GM12878 (cell line): ENCODE results near the gene KRT7. TPM values are rescaled to one million over a fixed set of nuclear protein-coding genes. Genes with fewer than 3 reads are reported as not detected.

Experiments
- ATAC-seq: fragments of 200-7000 bp; cut with Tn5 transposase; 3 replicates; pipeline ENCODE4 v1.9.1; 2020; ENCODE audit warnings: mild to moderate bottlenecking, moderate library complexity
- BruUV-seq: library from RNA; stranded (reverse); fragments of 400-500 nt; replicated peaks from 2 replicates; lab custom pipeline; 2021; lab: Mats Ljungman, UMichigan
- CTCF ChIA-PET: fragments of 300-600 bp; sonication (Branson Sonifier 250); formaldehyde crosslinking; extraction: SDS; loops from one replicate; lab custom pipeline; 2021; ENCODE audit warnings: inconsistent platforms; lab: Yijun Ruan, JAX
- POLR2A ChIA-PET: fragments of 350-600 bp; formaldehyde crosslinking; extraction: SDS; loops from one replicate; lab custom pipeline; 2021; ENCODE audit warnings: inconsistent platforms; lab: Charles Lee
- RAD21 ChIA-PET: fragments of 300-600 bp; sonication (Branson Sonifier 250); formaldehyde crosslinking; loops from one replicate; lab custom pipeline; 2023; ENCODE audit warnings: antibody characterized with exemption; ENCODE audit not compliant: unreplicated experiment; lab: Charles Lee
- SMC1A ChIA-PET: fragments of 300-600 bp; sonication (Branson Sonifier 250); formaldehyde crosslinking; loops from one replicate; lab custom pipeline; 2023; ENCODE audit not compliant: unreplicated experiment, uncharacterized antibody; lab: Charles Lee
- DNase-seq: peaks from one replicate; pipeline ENCODE4 v3.0.0-alpha.2; 2011; ENCODE audit warnings: low read depth, low spot score
- FAIRE-seq: peaks from 3 replicates; lab custom pipeline; 2011; peaks lifted over from hg19 to GRCh38; lab: Jason Lieb, UNC
- H2AFZ ChIP-seq: 2 replicates; pipeline ENCODE4 v1.6.0; 2011; ENCODE audit warnings: low read depth, low read length, control low read depth; ENCODE audit not compliant: control insufficient read depth
- H3K27ac ChIP-seq: 2 replicates; pipeline ENCODE4 v1.5.1; 2011; ENCODE audit warnings: control low read depth; ENCODE audit not compliant: control insufficient read depth, insufficient read depth
- H3K27me3 ChIP-seq, 2 experiments: replicated peaks in 1 of 2; 2 replicates each; pipeline versions ENCODE4 v1.6.0 to v1.6.1; 2011; ENCODE audit warnings: low read length in 1 of 2; ENCODE audit not compliant: control insufficient read depth in 2 of 2, insufficient read depth in 2 of 2
- H3K36me3 ChIP-seq, 2 experiments: 2 replicates each; pipeline ENCODE4 v1.5.1; 2011; ENCODE audit warnings: low read length in 1 of 2; ENCODE audit not compliant: control insufficient read depth in 2 of 2, insufficient read depth in 2 of 2
- H3K4me1 ChIP-seq: 2 replicates; pipeline ENCODE4 v1.6.1; 2011; ENCODE audit warnings: mild to moderate bottlenecking, low read length, moderate library complexity, mixed read lengths; ENCODE audit not compliant: control insufficient read depth, insufficient read depth
- H3K4me2 ChIP-seq: 2 replicates; pipeline ENCODE4 v1.6.0; 2011; ENCODE audit warnings: control low read depth; ENCODE audit not compliant: control insufficient read depth, insufficient read depth
- H3K4me3 ChIP-seq: fragments of 200-600 bp; sonication (generic); 2 replicates; pipeline ENCODE4 v1.5.1; 2016
- H3K79me2 ChIP-seq: 2 replicates; pipeline ENCODE4 v1.6.0; 2011; ENCODE audit warnings: low read length; ENCODE audit not compliant: control insufficient read depth, insufficient read depth
- H3K9ac ChIP-seq: 2 replicates; pipeline ENCODE4 v1.8.0; 2011; ENCODE audit warnings: low read length, control low read depth, mixed read lengths; ENCODE audit not compliant: control insufficient read depth, insufficient read depth
- H3K9me3 ChIP-seq: replicated peaks from 3 replicates; pipeline ENCODE4 v1.5.1; 2011; ENCODE audit warnings: mild to moderate bottlenecking, low read length; ENCODE audit not compliant: control insufficient read depth, insufficient read depth
- H4K20me1 ChIP-seq: 2 replicates; pipeline ENCODE4 v1.6.0; 2011; ENCODE audit not compliant: control insufficient read depth, insufficient read depth
- FOS ChIP-seq: IDR thresholded peaks from 3 replicates; pipeline ENCODE4 v1.6.1; 2011; ENCODE audit warnings: borderline replicate concordance; ENCODE audit not compliant: insufficient read length; ENCODE audit errors: extremely low read depth
- MYC ChIP-seq: IDR thresholded peaks from 2 replicates; pipeline ENCODE4 v1.6.1; 2011; ENCODE audit warnings: mild to moderate bottlenecking, low read length, moderate library complexity, inconsistent platforms; ENCODE audit not compliant: insufficient read depth, insufficient replicate concordance, insufficient read length, severe bottlenecking
- NFIC ChIP-seq: IDR thresholded peaks from 2 replicates; pipeline ENCODE4 v1.6.1; 2012; ENCODE audit warnings: low read depth, mild to moderate bottlenecking, inconsistent platforms, low read length, moderate library complexity
- NR2F1 ChIP-seq: fragments of 450-650 bp; conservative IDR thresholded peaks from 2 replicates; pipeline ENCODE4 v1.6.1; 2017; ENCODE audit warnings: mild to moderate bottlenecking
- PAX5 ChIP-seq: IDR thresholded peaks from 2 replicates; pipeline ENCODE4 v1.6.1; 2011; ENCODE audit warnings: low read depth, low read length, borderline replicate concordance
- PAX8 ChIP-seq: fragments of 450-650 bp; IDR thresholded peaks from 2 replicates; pipeline ENCODE4 v1.6.1; 2017; ENCODE audit warnings: mild to moderate bottlenecking, moderate library complexity
- PML ChIP-seq: IDR thresholded peaks from 2 replicates; pipeline ENCODE4 v1.6.1; 2012; ENCODE audit warnings: low read length, inconsistent platforms
- SP1 ChIP-seq: IDR thresholded peaks from one replicate; pipeline ENCODE4 v1.6.1; 2011; ENCODE audit warnings: low read depth, low read length
- ZNF274 ChIP-seq: IDR thresholded peaks from one replicate; pipeline ENCODE4 v1.8.0; 2011; ENCODE audit not compliant: insufficient read length, insufficient read depth
- WGBS: methylation state at CpG from one replicate; pipeline ENCODE4 v1.1.6; 2016; ENCODE audit warnings: low lambda C conversion rate; ENCODE audit not compliant: insufficient replicate concordance, insufficient coverage; ENCODE audit errors: missing lambda C conversion rate; 5-methylcytosine and 5-hydroxymethylcytosine counted together
- in situ Hi-C: fragments of 300-500 bp; cut with MboI; formaldehyde crosslinking; loops from 9 replicates; pipeline ENCODE4 v1.14.3; 2018; ENCODE audit warnings: mixed read lengths
- intact Hi-C: fragments of 100-400 bp; cut with micrococcal nuclease; formaldehyde crosslinking; loops from one replicate; pipeline ENCODE4 v1.14.2; 2022; ENCODE audit not compliant: unreplicated experiment
- polyA plus RNA-seq, 11 experiments: library from polyadenylated mRNA; depleted of rRNA in 4 of 11; unstranded in 6 of 11; stranded (reverse) in 5 of 11; fragments of >200 nt; fragmentation: Nextera tagmentation in 4 of 11; fragmentation: Illumina TruSeq in 1 of 11; extraction: Ambion mirVana in 4 of 11; extraction: Trizol in 1 of 11; gene quantifications; 1 replicate in 1 of 11; 2 replicates in 10 of 11; pipeline versions ENCODE4 v1.2.1 to v1.2.3, GENCODE V29; 2011 to 2016; ENCODE audit warnings: inconsistent platforms in 2 of 11, missing spikeins in 2 of 11, low read depth in 1 of 11
- total RNA-seq, 4 experiments: library from RNA; depleted of rRNA in 3 of 4; stranded (reverse); fragments of >200 nt in 3 of 4; fragmentation: Illumina TruSeq in 1 of 4; extraction: Trizol in 1 of 4; gene quantifications; 2 replicates each; pipeline versions ENCODE4 v1.2.1 to v1.2.3, GENCODE V29; 2013 to 2021
- TF ChIP-seq, protein P1 (sequence below): IDR thresholded peaks from 2 replicates; pipeline ENCODE4 v1.6.1; 2011; ENCODE audit warnings: borderline replicate concordance, low read depth, mild to moderate bottlenecking, moderate library complexity, mixed read lengths, low read length; ENCODE audit not compliant: insufficient read depth; ENCODE audit errors: extremely low read length

The KRT7 gene
- total and polyA plus RNA-seq, 10 of the 15 experiments (the other 5 are each of a cell fraction or from before 2014, with no cell fraction given) = 0.90 to 18.7 (median 4.8) TPM

DNA sequence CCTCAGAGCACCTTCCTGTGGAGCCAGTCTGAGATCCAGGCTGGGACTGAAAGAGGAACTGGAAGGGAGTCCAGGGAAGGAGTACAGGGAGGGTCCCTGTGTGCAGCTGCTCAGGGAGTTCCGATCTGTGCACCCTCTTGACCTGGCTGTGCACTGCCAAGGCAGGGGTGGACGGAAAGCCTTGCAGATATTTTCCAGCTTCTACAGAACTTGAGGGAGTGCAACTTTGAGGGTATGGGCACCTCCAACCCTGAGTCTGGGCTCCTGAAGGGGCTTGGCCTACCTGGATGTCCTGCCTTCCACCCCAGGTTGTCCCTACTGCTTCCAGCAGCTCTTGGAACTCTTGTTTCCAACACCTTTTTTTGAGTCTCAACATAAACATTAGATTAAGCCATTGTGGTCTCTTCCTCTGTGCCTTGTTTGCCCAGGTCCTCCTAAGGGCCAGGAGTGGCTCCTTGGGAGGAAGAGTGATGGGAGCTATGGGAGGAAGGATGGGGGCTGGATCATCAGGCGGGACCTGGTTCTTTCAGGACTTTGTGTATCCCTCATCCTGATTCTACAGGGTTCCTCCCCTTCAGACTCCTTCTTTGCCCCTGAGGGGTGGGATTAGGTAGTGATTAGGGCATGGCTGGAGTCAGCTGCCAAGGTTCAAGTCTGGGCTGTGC lies 3.5 kb downstream of the KRT7 start:
- H4K20me1 ChIP-seq = no peaks in the 10 kb centered on the region
- TF ChIP-seq PAX5 = no peak
- no peak for TF ChIP-seq SP1
- TF ChIP-seq PML = no peak
- no peak for TF ChIP-seq NFIC
- no peak for TF ChIP-seq FOS
- no peak for TF ChIP-seq PAX8
- no peak for TF ChIP-seq MYC
- TF ChIP-seq NR2F1 = no peak
- TF ChIP-seq, protein P1, sequence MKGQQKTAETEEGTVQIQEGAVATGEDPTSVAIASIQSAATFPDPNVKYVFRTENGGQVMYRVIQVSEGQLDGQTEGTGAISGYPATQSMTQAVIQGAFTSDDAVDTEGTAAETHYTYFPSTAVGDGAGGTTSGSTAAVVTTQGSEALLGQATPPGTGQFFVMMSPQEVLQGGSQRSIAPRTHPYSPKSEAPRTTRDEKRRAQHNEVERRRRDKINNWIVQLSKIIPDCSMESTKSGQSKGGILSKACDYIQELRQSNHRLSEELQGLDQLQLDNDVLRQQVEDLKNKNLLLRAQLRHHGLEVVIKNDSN = no peak
- TF ChIP-seq ZNF274 = no peak
- ChIA-PET SMC1A (interaction anchor here (0.8 to 1.1 kb wide), 2 partner anchors 9 to 15 kb away, joined by 3 to 4 read pairs; no protein-coding TSS in a partner anchor), POLR2A (interaction anchor here (0.6 kb wide), 1 partner anchor 1042 kb away, joined by 4 read pairs; no protein-coding TSS in a partner anchor), RAD21 (no interaction called here), CTCF (interaction anchor here (1.0 to 4.2 kb wide), 5 partner anchors 9 to 211 kb away, joined by 3 to 26 read pairs (median 4); no protein-coding TSS in a partner anchor)
- H3K4me3 ChIP-seq = no peak overlapping the region
- no peaks in the 10 kb centered on the region for H3K79me2 ChIP-seq
- no TSS peak for BruUV-seq
- no peak overlapping the region for H2AFZ ChIP-seq
- ATAC-seq (no peak), DNase-seq (no peak), FAIRE-seq (no peak)
- WGBS = 66% methylated on average over 3 of the region's 3 CpGs
- no peaks in the 10 kb centered on the region for H3K4me1 ChIP-seq
- no peaks in the 10 kb centered on the region for H3K9me3 ChIP-seq
- intact Hi-C loops (no loop called here), in situ Hi-C loops (no loop called here)
- peaks cover 4 to 12% of the 10 kb centered on the region in 2 experiments; a peak in 3 of 4 replicates for H3K27me3 ChIP-seq
- no peak overlapping the region for H3K9ac ChIP-seq
- no peak overlapping the region for H3K4me2 ChIP-seq
- H3K36me3 ChIP-seq = no peaks in the 10 kb centered on the region
- H3K27ac ChIP-seq = no peak overlapping the region
